Esophagus muscularis mucosa (tissue), 4 donors: ENCODE data around the gene MAP2K7. TPM values are rescaled to one million over a fixed set of nuclear protein-coding genes. Genes with fewer than 3 reads are reported as not detected.
A peak's percentile ranks its signal among the peaks of the same experiment; 100 is the strongest.
"Not testable (repeated sequence)": the region's sequence is repeated elsewhere in the genome, so short reads cannot be mapped to it uniquely, and the experiment has no call there.

Experiments used
- DNase-seq: peaks from one replicate; pipeline ENCODE4 v3.0.0-alpha.2; 2017; ENCODE audit errors: extremely low spot score
- H3K27ac ChIP-seq, 4 donors: fragments of 200-600 bp; sonication (generic); replicated peaks in 1 of 4; 1 replicate in 3 of 4; 2 replicates in 1 of 4; pipeline ENCODE4 v1.5.1; 2016 to 2019; ENCODE audit warnings: mild to moderate bottlenecking in 1 of 4
- H3K27me3 ChIP-seq, 4 donors: fragments of 200-600 bp; sonication (generic); one replicate each; pipeline versions ENCODE4 v1.5.1 to v1.6.0; 2016 to 2019
- H3K36me3 ChIP-seq, 4 donors: fragments of 200-600 bp; sonication (generic); one replicate each; pipeline ENCODE4 v1.5.1; 2016 to 2019
- H3K4me1 ChIP-seq, 4 donors: fragments of 200-600 bp; sonication (generic); one replicate each; pipeline ENCODE4 v1.5.1; 2016 to 2019
- H3K4me3 ChIP-seq, 4 donors: fragments of 200-600 bp; sonication (generic); 1 replicate in 2 of 4; 2 replicates in 2 of 4; pipeline ENCODE4 v1.5.1; 2016 to 2019; ENCODE audit warnings: mild to moderate bottlenecking in 4 of 4, moderate library complexity in 1 of 4
- H3K9me3 ChIP-seq, 4 donors: fragments of 200-600 bp; sonication (generic); 1 replicate in 3 of 4; 2 replicates in 1 of 4; pipeline ENCODE4 v1.5.1; 2016 to 2019
- EP300 ChIP-seq: sonication (generic); formaldehyde crosslinking; IDR thresholded peaks from one replicate; pipeline ENCODE4 v1.6.1; 2017; ENCODE audit warnings: antibody characterized with exemption
- POLR2A ChIP-seq: fragments of 450-650 bp; IDR thresholded peaks from one replicate; pipeline ENCODE4 v1.6.1; 2017; ENCODE audit warnings: antibody characterized with exemption, moderate library complexity, mild to moderate bottlenecking, low read depth
- POLR2AphosphoS5 ChIP-seq, 2 donors: sonication (generic); formaldehyde crosslinking; IDR thresholded peaks; one replicate each; pipeline ENCODE4 v1.6.1; 2017; ENCODE audit warnings: antibody characterized with exemption in 2 of 2
- WGBS: methylation state at CpG from one replicate; pipeline ENCODE4 v1.1.5; 2018; 5-methylcytosine and 5-hydroxymethylcytosine counted together
- intact Hi-C: fragments of 100-400 bp; cut with DNase I; formaldehyde crosslinking; loops from one replicate; pipeline ENCODE4 v1.15.1; 2023
- total RNA-seq, 4 donors: library from RNA; depleted of rRNA; stranded (reverse); fragments of >200 nt; gene quantifications; one replicate each; pipeline versions ENCODE4 v1.1.0 to v1.2.1, GENCODE V29; 2016
- TF ChIP-seq, protein P1 (sequence below), 3 experiments: fragments of 200-600 bp in 2 of 3; fragments of 450-650 bp in 1 of 3; sonication (generic) in 2 of 3; IDR thresholded peaks; one replicate each; pipeline ENCODE4 v1.5.1; 2017 to 2019; ENCODE audit warnings: antibody characterized with exemption in 3 of 3, mild to moderate bottlenecking in 2 of 3, moderate library complexity in 1 of 3

Gene MAP2K7
- total RNA-seq, 4 donors from 2014 or later: 17.2 to 31.9 (median 24.5) TPM

DNA sequence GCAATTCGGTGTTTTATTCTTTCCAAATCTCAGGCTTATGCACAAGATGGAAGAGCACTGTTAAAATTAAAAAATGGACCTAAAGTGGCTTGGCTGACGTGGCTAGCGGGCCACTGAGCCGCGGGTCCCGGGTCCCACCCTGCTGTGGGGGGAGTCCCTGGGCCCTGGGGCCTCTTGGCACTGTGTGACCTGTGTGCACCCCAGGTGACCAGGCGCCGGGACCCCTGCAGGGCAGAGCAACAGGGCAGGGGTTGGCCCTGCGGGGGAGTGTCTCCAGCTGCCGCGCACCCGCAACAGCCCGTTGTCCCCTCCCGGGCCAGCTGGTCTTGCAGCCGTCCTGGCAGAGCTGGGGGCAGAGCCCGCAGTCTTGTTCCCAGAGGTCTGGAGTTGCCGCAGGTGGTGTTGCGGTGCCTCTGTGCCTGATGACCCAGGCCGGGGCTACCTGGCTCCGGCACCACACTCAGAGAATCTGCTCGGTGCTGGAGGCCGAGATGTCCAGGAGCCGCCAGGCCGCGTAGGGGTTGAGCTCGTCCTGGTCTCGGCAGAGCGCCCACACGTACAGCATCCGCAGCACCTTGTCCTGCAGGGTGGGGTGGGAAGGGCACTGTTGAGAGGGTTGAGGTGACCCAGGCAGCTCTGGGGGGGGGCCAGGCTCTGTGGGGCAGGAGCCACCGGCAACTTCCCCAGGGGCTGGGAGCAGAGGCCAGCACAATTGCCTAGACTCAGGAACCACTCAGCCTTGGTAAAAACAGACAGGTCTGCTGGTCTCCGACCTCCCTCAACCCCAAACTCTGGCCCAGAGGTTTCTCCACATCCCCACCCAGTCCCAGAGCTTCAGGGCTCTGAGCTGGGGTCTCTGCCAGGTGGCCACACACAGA lies 23.3 kb downstream of the MAP2K7 start:
- intact Hi-C loops: no loop called here
- H3K36me3 ChIP-seq: peaks cover 15 to 38% (median 30%) of the 10 kb centered on the region in 4 donors
- DNase-seq: no peak

DNA sequence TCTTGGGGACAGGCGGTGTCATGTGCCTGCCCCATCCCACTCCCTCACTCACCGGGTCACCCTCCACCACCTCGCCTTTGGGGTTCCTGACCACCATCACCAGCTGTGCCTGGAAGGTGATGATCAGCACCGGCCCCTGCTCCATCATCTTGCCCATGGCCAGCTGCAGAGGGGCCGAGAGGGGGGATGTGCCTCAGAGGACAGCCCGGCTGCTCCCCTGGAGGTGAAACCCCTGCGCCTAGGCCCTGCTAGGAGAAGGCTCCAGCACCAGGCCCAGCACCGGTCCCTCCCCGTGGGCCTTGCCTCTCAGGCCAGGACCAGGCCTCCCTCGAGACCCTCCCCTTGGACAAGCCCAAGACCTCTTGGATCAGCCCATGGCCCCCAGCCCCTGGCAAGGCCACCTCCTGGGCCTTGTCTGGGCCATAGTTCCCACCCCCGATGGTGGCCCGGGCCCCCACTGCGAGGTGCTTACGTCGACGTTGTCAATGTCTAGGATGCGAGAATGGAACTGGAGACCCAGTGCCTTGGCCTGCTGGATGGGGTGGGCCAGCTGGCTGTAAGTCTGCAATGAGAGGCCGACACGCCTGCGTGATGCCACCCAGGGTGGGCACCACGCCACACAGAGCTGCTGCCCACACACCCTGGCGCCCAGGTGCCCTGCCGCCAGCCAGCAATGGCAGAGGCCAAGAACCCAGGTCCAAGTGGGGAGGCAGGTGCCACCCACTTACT lies 24.1 kb downstream of the MAP2K7 start:
- Histone ChIP-seq H3K4me1 (peaks cover 46 to 100% (median 94%) of the 10 kb centered on the region in 4 donors), H3K4me3 (peak overlapping the region in 2 of 4 donors; percentile 18 to 30), H3K27me3 (no peaks in the 10 kb centered on the region), H3K9me3 (no peaks in the 10 kb centered on the region), H3K36me3 (peaks cover 15 to 38% (median 30%) of the 10 kb centered on the region in 4 donors), H3K27ac (peak overlapping the region; percentile 91 to 96 (median 94))
- 77% methylated on average over 14 of the region's 23 CpGs for WGBS
- no peak for DNase-seq
- TF ChIP-seq, protein P1, sequence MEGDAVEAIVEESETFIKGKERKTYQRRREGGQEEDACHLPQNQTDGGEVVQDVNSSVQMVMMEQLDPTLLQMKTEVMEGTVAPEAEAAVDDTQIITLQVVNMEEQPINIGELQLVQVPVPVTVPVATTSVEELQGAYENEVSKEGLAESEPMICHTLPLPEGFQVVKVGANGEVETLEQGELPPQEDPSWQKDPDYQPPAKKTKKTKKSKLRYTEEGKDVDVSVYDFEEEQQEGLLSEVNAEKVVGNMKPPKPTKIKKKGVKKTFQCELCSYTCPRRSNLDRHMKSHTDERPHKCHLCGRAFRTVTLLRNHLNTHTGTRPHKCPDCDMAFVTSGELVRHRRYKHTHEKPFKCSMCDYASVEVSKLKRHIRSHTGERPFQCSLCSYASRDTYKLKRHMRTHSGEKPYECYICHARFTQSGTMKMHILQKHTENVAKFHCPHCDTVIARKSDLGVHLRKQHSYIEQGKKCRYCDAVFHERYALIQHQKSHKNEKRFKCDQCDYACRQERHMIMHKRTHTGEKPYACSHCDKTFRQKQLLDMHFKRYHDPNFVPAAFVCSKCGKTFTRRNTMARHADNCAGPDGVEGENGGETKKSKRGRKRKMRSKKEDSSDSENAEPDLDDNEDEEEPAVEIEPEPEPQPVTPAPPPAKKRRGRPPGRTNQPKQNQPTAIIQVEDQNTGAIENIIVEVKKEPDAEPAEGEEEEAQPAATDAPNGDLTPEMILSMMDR (IDR thresholded peaks at IDR 0.05): no peak
- no peak for TF ChIP-seq POLR2A
- TF ChIP-seq POLR2AphosphoS5 (IDR thresholded peaks at IDR 0.05): no peak
- TF ChIP-seq EP300: no peak
- intact Hi-C loops: no loop called here

More for the DNA sequence above, 23.3 kb downstream of the MAP2K7 start:
- Histone ChIP-seq H3K27me3 (no peaks in the 10 kb centered on the region), H3K9me3 (no peaks in the 10 kb centered on the region), H3K4me3 (peak overlapping the region; percentile 68 to 81 (median 71)), H3K27ac (peak overlapping the region; percentile 91 to 96 (median 94)), H3K4me1 (peaks cover 52 to 100% (median 96%) of the 10 kb centered on the region in 4 donors)
- TF ChIP-seq EP300: no peak
- no peak for TF ChIP-seq POLR2AphosphoS5 (IDR thresholded peaks at IDR 0.05)
- TF ChIP-seq POLR2A: no peak
- TF ChIP-seq, protein P1 (IDR thresholded peaks at IDR 0.05): no peak
- WGBS: 46% methylated on average over 10 of the region's 32 CpGs

DNA sequence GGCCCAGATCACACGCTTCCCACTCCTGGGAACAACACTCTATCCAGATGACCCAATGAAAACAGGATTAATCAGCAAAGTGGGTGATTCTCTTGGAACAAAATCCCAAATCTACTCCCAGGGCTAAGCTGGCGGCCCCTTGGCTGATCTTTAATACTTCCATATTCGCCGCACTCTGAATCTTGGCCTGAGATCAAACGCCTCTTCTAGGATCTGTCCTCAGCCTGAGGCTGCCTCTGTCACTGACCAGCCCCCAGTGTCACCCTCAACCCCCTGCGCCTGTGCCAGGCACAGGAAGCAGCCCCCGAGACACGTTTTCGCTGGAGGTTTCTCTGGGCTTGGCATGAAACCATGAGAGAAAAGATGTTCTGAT lies 24.6 kb downstream of the MAP2K7 start:
- peak overlapping the region; percentile 91 to 96 (median 94) for H3K27ac ChIP-seq
- peak overlapping the region; percentile 1 to 36 (median 24) for H3K4me3 ChIP-seq
- no peaks in the 10 kb centered on the region for H3K9me3 ChIP-seq
- DNase-seq: no peak
- TF ChIP-seq, protein P1 (IDR thresholded peaks at IDR 0.05): no peak
- TF ChIP-seq EP300 (no peak), POLR2AphosphoS5 (IDR thresholded peaks at IDR 0.05) (no peak), POLR2A (no peak)
- intact Hi-C loops: no loop called here
- peaks cover 46 to 97% (median 90%) of the 10 kb centered on the region in 4 donors for H3K4me1 ChIP-seq
- no peaks in the 10 kb centered on the region for H3K27me3 ChIP-seq
- peaks cover 20 to 38% (median 32%) of the 10 kb centered on the region in 4 donors for H3K36me3 ChIP-seq
- 50% methylated on average over 9 of the region's 9 CpGs for WGBS

DNA sequence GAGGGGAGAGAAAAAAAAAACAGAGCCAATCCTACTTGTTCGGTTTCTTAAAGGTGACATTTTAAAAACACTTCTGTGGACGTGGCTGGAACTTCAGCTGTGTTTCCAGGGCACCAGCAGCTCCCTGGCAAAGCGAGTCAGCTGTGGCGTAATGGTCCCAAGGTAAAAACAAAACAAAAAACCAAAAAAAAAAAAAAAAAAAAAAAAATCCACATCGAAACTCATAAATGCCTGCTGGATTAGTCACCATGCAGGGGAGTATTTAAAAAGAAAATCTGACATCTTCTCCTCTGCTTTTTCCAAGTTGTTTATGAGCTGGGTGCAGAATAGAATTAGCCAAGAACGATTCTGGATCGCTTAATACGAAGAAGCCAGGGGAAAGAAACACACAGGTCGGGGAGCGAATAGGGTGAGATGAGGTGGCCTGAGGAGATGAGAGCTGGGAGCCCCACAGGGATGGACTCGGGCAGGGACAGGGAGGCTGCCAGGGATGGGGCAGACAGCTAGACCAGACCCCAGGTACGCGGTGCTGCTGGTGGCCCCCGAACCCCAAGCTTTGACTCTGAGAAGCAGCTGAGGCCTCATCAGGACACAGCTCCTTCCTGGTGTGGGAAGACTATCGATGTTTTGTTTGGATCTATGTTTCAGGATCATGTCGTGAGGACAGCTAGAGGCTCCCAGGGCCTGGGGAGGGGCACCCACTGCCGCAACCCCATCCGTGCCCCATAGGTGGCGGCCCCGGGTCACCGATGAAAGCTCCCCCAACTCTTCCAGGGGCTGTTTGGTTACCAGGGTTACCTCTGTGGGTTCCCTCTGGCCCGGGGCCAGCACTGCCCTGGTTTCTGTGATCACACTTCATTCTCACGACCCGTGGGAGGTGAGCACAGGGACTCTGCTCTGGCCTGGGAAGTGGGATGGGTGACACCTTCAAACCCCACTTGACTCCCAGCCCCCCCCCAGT lies 25.3 kb downstream of the MAP2K7 start:
- no peaks in the 10 kb centered on the region for H3K9me3 ChIP-seq
- H3K27me3 ChIP-seq: no peaks in the 10 kb centered on the region
- peak overlapping the region; percentile 28 to 46 (median 37) for H3K4me3 ChIP-seq
- TF ChIP-seq, protein P1 (IDR thresholded peaks at IDR 0.05): peak; percentile 22 to 48 (median 34)
- TF ChIP-seq POLR2A (no peak), POLR2AphosphoS5 (IDR thresholded peaks at IDR 0.05) (peak; percentile 51 to 73), EP300 (no peak)
- WGBS: 25% methylated on average over 24 of the region's 24 CpGs
- intact Hi-C loops: no loop called here
- H3K36me3 ChIP-seq: peaks cover 27 to 45% (median 38%) of the 10 kb centered on the region in 4 donors
- peaks cover 46 to 90% (median 83%) of the 10 kb centered on the region in 4 donors for H3K4me1 ChIP-seq
- peak overlapping the region; percentile 91 to 96 (median 94) for H3K27ac ChIP-seq
- DNase-seq: no peak

DNA sequence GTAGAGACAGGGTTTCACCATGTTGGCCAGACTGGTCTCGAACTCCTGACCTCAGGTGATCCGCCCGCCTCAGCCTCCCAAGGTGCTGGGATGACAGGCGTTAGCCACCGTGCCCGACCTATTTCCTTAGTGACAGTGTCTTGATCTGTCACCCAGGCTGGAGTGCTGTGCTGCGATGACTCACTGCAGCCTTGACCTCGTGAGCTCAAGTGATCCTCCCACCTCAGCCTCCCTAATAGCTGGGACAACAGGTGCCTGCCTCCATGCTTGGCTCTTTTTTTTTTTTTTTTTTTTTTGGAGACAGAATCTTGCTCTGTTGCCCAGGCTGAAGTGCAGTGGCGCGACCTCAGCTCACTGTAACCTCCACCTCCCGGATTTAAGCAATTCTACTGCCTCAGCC lies 26.4 kb downstream of the MAP2K7 start:
- peak overlapping the region in 1 of 4 donors; percentile 38 for H3K4me3 ChIP-seq
- peak overlapping the region; percentile 91 to 96 (median 94) for H3K27ac ChIP-seq
- DNase-seq, H3K9me3 ChIP-seq, H3K27me3 ChIP-seq, intact Hi-C loops: not testable (repeated sequence)
- peaks cover 40 to 80% (median 73%) of the 10 kb centered on the region in 4 donors for H3K4me1 ChIP-seq
- WGBS: 77% methylated on average over 11 of the region's 11 CpGs
- H3K36me3 ChIP-seq: peaks cover 37 to 55% (median 48%) of the 10 kb centered on the region in 4 donors
